Measurements from ENCODE around the gene CD300A. TPM values are rescaled to one million over a fixed set of nuclear protein-coding genes. Genes with fewer than 3 reads are reported as not detected.

Gene CD300A
- total RNA-seq (ENCODE audit: unreplicated experiment): not detected
- long read RNA-seq: 0 reads

DNA sequence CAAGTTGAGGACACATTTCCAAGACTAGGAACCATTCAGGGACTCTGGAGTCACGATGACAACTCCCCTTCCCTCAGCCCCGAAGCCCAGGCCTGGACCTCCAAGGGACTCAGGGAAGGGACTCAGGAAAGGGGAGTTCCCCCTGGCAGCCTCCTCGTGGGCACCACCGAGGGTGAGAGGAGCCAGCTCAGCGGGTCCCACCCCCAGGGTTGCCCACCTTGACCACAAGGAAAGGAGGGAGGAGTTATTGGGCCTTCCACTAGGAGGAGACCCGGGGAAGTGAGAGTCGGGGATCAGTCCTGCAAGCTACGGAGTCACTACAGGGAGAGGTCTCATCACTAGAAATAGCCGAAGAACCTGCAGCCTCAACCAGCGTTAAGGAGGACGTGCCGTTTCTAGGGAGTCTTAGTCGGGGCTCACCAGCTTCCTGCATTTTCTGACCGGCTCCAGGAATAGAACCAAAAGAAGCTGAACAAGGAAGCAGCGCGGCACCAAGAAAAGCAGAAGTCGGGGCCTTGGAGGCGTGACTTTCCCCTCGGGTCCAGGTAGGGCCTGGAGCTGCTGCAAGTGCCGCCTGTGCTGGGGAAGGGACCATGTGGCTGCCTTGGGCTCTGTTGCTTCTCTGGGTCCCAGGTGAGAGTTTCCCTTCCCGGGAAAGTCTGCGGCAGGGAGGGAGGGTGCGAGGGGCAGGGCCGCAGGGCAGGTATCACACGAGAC, at the start of gene CD300A:
TSS of gene CD300A (plus strand) at position 524 of the 717 bp plus-strand sequence. CDS start at position 594, 70 bp downstream.
- DNase-seq (ENCODE audit: low spot score): no peak
- TF ChIP-seq, protein P1, sequence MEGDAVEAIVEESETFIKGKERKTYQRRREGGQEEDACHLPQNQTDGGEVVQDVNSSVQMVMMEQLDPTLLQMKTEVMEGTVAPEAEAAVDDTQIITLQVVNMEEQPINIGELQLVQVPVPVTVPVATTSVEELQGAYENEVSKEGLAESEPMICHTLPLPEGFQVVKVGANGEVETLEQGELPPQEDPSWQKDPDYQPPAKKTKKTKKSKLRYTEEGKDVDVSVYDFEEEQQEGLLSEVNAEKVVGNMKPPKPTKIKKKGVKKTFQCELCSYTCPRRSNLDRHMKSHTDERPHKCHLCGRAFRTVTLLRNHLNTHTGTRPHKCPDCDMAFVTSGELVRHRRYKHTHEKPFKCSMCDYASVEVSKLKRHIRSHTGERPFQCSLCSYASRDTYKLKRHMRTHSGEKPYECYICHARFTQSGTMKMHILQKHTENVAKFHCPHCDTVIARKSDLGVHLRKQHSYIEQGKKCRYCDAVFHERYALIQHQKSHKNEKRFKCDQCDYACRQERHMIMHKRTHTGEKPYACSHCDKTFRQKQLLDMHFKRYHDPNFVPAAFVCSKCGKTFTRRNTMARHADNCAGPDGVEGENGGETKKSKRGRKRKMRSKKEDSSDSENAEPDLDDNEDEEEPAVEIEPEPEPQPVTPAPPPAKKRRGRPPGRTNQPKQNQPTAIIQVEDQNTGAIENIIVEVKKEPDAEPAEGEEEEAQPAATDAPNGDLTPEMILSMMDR (IDR thresholded peaks at IDR 0.05; ENCODE audit: unreplicated experiment): no peak
- Mint-ChIP-seq H3K4me1 (ENCODE audit: unreplicated experiment) (peaks cover 6% of the 10 kb centered on the region), H3K9me3 (ENCODE audit: unreplicated experiment) (no peaks in the 10 kb centered on the region), H3K36me3 (ENCODE audit: low read depth, unreplicated experiment) (no peaks in the 10 kb centered on the region), H3K27ac (ENCODE audit: unreplicated experiment) (no peak within 1 kb of the TSS), H3K4me3 (ENCODE audit: unreplicated experiment) (no peak within 1 kb of the TSS), H3K27me3 (ENCODE audit: unreplicated experiment) (peaks cover 4% of the 10 kb centered on the region)

DNA sequence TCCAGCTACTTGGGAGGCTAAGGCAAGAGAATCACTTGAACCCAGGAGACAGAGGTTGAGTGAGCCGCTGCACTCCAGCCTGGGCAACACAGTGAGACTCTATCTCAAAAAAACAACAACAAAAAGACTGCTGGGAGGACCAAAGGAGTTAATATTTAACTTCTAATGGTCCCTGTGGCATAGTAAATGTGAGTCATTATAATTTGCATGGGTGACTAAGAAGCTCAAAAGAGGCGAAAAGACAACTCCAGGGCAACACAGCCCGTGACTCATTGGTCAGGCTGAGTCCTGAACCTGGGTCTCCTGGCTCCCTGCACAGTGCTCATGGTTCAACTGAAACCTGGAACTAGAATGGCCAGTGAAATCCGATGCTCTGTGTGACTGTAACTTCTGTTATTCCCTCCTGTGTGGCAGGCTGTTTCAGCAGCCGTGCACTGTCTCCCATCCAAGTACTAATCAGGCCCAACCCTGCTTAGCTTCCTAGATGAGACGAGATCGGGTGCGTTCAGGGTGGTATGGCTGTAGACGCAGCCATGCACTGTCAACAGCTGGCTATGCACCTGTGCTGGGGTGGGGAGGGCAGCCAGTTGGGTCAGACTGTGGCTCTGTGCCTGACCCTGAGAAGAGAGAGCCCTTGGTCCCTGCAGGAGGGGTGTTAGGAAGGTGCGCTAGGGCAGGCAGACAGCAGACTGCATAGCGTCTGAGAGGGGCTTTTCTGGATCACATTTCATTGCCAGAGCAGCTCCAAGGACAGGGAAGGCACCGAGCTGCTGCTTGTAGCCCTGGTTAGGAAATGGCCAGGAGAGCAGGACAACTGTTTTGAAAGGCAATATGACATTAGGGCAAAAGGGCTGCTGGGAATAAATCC, 49.0 kb upstream of the CD300A start:
- no peak overlapping the region for H3K27ac Mint-ChIP-seq (ENCODE audit: unreplicated experiment)
- H3K36me3 Mint-ChIP-seq (ENCODE audit: low read depth, unreplicated experiment): no peaks in the 10 kb centered on the region
- H3K4me3 Mint-ChIP-seq (ENCODE audit: unreplicated experiment): no peak overlapping the region
- TF ChIP-seq, protein P1 (IDR thresholded peaks at IDR 0.05; ENCODE audit: unreplicated experiment): no peak
- H3K4me1 Mint-ChIP-seq (ENCODE audit: unreplicated experiment): no peaks in the 10 kb centered on the region
- no peaks in the 10 kb centered on the region for H3K9me3 Mint-ChIP-seq (ENCODE audit: unreplicated experiment)
- H3K27me3 Mint-ChIP-seq (ENCODE audit: unreplicated experiment): peaks cover 5% of the 10 kb centered on the region
- no peak for DNase-seq (ENCODE audit: low spot score)

DNA sequence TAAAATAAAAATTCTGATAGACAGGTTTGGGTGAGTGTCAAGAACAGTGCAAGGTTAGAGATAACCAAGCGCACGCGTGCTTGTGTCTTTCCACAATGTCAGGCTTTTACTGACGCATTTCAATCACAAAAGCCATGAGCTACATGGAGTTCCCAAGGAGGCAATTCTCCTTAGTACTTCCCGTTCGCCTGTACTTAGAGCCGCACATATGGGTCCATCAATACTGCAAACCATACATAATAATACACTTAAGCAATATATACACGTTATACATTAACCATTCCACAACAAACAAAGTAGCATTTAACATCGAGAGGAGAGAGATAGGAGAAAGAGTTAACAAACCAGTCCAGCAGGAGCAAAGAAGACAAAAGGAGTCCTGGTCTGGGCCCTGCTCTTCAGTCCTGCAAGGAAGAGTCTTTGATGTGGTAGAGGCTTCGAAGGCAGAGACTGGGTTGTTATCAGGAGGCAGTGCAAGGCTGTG, 46.5 kb upstream of the CD300A start:
- Mint-ChIP-seq H3K36me3 (ENCODE audit: low read depth, unreplicated experiment) (no peaks in the 10 kb centered on the region), H3K27me3 (ENCODE audit: unreplicated experiment) (peaks cover 2% of the 10 kb centered on the region), H3K9me3 (ENCODE audit: unreplicated experiment) (no peaks in the 10 kb centered on the region), H3K27ac (ENCODE audit: unreplicated experiment) (no peak overlapping the region), H3K4me3 (ENCODE audit: unreplicated experiment) (no peak overlapping the region), H3K4me1 (ENCODE audit: unreplicated experiment) (no peaks in the 10 kb centered on the region)
- TF ChIP-seq, protein P1 (IDR thresholded peaks at IDR 0.05; ENCODE audit: unreplicated experiment): no peak
- DNase-seq (ENCODE audit: low spot score): no peak

DNA sequence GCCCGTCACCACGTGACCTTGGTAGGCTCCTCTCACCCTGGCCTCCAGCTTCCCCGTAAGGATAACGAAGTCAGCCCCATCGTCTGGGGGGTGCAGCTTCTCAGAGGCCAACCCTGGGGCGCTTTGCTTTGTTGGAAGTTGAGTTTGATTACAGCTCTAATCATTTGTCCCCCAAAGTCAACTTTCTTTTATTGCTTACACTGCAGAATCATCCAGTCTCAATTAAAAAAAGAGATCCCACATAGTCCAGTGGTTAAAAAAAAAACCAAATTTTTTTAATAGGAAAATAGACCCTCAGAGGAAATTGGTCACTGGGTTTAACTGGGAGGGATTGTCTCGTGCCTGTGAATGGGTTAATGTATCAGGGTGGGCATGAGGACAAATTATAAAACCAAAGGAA, 42.3 kb upstream of the CD300A start:
- Mint-ChIP-seq H3K36me3 (ENCODE audit: low read depth, unreplicated experiment) (no peaks in the 10 kb centered on the region), H3K4me3 (ENCODE audit: unreplicated experiment) (no peak overlapping the region), H3K27me3 (ENCODE audit: unreplicated experiment) (peaks cover 2% of the 10 kb centered on the region), H3K4me1 (ENCODE audit: unreplicated experiment) (peaks cover 10% of the 10 kb centered on the region), H3K9me3 (ENCODE audit: unreplicated experiment) (no peaks in the 10 kb centered on the region), H3K27ac (ENCODE audit: unreplicated experiment) (no peak overlapping the region)
- TF ChIP-seq, protein P1 (IDR thresholded peaks at IDR 0.05; ENCODE audit: unreplicated experiment): no peak
- no peak for DNase-seq (ENCODE audit: low spot score)
